Right forelimb (tissue), 1 donor: ENCODE measurements around the gene DOCK9.
A peak's percentile ranks its signal among the peaks of the same experiment; 100 is the strongest.

Experiments used
- DNase-seq: peaks from one replicate; pipeline ENCODE4 v3.0.0-alpha.2; 2018

Gene DOCK9

DNA sequence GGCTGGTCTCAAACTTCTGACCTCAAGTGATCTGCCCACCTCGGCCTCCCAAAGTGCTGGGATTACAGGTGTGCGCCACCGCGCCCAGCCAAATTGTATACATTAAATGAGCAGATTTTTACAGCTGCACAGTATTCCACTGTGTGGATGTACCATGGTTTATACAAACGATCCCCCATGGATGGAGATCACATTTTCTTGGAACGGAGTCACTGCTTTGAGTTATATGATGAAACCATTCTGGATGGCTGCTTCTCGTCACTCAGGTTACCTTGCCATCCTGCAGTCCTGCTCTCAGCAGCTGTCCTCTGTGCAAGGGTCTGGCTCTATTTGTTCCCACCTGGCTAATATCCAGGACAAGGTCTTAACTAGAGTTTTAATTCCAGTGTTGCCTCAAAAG lies 186.3 kb downstream of the DOCK9 start:
- DNase-seq = no peak

DNA sequence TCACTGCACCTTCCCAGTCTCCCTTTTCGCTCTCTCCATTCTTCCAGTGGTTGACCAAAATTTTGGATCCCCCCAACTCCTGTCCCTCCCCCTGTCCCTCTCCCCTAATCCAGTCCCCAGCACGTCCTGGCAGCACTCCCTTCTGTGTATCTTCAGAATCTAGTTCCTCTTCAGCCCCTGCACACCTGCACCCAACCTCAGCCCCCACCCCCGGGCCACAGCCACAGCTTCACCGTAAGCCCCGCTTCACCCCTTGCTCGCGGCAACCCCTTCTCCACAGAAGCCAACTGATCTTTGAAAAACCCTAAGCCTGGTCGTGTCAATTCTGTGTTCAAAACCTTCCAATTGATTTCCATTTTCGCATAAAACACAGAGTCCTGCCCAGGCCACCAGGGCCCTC lies 189.9 kb downstream of the DOCK9 start:
- DNase-seq = no peak

DNA sequence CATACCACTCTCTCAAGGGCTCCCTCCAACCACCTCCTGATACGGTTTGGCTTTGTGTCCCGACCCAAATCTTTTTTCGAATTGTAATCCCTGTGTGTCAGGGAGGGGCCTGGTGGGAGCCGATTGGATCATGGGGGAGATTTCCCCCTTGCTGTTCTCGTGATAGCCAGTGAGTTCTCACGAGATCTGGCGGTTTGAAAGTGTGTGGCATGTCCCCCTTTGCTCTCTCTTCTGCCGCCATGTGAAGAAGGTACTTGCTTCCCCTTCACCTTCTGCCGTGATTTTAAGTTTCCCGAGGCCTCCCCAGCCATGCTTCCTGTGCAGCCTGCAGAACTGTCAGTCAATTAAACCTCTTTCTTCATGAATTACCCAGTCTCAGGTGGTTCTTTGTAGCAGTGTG lies 190.7 kb downstream of the DOCK9 start:
- DNase-seq = no peak

DNA sequence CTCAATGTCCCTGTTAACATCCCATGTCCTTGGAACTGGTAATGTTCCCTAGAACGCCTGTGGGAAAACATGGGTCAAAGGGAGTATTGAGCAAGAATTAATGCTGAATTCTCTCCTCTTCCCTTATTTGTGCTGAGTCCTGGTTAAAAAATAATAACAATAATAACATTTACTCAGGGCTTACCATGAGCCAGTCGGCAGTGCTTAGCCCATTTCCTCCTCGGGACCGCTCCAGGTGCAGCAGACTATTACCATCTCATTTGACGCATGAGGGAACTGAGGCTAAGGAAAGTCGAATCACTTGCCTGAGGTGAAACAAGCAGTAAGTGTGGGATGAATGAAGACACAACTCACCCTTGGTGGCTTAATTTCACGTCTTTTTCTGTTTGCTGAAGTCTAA lies 191.8 kb downstream of the DOCK9 start:
- DNase-seq = no peak

GRCh38 chr13:98785405-98785804 lies 192.5 kb downstream of the DOCK9 start:
- DNase-seq = peak; percentile 29

- peak; percentile 3 for DNase-seq
These were observed 193.2 kb downstream of the DOCK9 start for GRCh38 chr13:98784666-98785065.

DNA sequence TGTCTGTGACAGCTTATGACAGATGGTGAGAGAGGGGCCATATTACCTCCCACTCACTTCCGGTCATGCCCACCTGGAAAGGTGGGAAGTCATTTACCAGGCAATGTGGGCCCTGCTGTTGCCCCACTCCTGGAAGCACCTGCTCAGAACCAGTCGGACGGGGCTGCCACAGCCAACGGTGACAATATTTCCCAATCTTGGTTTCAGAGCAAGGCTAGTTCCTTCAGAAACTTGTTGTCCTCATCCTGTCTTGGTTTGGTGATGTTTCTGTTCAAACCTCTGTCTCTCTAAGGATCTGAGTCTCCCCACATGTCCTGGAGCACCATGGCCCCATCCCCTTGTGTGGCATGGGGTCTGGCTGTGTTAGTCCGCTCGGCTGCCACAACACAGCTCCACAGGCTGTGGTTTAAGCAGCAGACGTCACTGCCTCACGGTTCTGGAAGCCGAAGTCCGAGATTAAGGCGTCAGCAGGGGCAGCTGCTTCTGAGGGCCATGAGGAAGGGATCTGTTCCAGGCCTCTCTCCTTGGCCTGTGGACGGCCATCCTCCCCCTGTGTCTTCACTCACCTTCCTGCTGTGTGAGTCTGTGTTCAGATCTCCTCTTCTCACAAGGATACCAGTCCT lies 193.9 kb downstream of the DOCK9 start:
- DNase-seq = no peak

GRCh38 chr13:98782654-98783053 lies 195.2 kb downstream of the DOCK9 start:
- DNase-seq = no peak

GRCh38 chr13:98781905-98782304 lies 196.0 kb downstream of the DOCK9 start:
- no peak for DNase-seq

DNA sequence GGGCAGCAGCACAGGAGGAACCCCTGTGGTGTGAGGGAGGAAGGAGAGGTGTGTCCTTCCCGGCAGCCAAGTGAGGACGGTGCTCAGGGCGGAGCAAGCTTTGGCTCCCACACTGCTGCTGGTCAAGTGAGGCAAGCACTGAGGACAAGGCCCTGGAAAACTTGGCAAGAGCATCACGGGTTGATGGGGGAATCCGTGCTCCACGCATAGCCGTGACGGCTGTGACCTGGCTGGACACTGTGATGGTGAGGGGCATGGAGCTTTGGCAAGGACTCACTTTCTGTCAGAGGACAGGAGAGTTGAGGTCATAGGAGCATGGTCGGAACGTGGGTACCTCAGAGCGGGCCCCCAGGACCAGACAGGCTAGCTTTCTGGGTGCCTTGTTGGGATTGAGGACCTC lies 196.4 kb downstream of the DOCK9 start:
- DNase-seq = no peak

- no peak for DNase-seq
These were observed 196.8 kb downstream of the DOCK9 start for GRCh38 chr13:98781045-98781444.

GRCh38 chr13:98780451-98780850 lies 197.4 kb downstream of the DOCK9 start:
- no peak for DNase-seq

DNA sequence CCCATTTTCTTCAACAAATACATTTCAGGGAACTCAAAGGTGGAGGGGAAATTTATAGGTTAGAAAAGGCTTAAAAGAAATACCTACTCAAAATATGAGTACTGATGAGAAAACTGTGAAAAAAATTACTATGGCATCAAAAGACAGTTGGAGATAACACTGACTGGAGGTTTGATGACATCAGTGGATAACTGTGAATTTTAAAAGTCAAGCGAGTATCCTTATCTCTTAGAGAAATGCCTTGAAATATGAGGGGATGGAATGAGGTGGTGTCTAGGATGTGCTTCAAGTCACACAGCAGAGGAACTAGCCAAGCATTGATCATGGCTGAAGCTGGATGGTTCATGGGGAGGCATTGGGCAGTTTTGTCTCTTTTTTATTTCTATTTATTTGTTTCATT lies 198.2 kb downstream of the DOCK9 start:
- DNase-seq = no peak

DNA sequence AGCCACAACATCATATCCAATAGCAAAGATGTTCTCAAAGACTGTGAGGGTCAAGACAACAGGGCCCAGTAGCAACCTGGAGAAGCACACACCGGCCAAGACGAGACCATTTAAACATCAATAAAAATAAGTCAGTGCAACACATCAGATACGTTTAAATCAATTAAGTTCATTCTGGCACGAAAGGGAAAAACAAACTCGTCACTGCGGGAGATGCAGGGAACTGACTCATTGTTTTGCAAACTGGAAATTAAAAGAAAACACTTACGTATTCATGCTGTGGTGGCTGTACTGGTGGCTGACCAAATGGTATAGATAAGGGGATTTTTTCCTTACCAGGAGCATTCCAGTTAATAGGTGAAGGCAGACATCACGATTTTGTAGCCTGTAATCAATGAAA lies 199.1 kb downstream of the DOCK9 start:
- DNase-seq = no peak

DNA sequence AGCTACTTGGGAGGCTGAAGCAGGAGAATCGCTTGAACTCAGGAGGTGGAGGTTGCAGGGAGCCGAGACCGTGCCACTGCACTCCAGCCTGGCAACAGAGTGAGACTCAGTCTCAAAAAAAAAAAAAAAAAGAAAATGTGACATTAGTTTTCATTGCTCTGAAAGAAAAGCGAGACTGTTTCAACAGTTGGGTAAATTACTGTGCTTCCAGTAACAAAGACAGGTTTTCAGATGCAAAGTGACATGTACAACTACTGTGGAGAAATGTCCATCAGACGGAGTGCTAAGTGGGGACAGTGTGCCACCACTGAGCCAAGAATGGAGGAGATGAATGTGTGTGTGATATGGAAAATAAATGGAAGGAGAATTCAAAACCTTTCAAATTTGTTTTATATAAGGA lies 201.2 kb downstream of the DOCK9 start:
- DNase-seq = no peak

- DNase-seq = no peak
These were observed 201.8 kb downstream of the DOCK9 start for GRCh38 chr13:98775844-98776598.

DNA sequence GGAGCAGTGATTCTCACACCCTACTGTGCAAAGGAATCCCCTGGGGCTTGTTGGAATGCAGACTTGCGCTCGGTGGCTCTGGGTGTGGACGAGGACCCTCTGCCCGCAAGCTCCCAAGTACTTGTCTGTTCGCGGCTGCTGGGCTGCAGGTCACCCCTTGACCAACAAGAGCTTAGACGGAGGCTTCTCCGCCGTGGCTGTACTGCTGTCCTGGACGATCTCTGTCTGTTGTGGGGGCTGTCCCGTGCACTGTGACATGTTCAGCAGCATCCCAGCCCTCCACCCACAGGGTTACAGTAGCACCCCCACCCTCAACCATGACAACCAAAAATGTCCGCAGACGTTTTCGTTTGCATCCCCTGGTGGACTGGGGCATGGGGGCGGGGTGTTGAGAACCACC lies 202.5 kb downstream of the DOCK9 start:
- DNase-seq = no peak

DNA sequence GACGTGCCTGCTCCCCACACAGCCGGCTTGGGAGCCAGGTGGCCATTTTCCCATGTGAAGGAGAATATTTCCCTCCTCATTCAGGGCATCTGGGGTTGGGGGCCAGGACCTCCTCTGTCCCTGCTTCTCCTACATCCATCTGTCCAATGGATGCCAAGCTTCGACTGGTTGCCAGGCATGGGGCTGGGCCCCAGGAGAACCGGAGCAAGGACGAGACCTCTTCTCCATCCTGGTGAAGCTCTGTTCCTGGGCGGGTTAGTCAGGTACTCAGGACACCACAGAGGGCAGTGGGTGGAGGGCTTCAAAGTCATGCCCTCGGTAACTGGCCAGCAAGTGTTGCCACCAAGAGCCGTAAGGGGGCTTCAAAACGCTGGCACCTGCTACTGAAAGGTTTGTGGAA lies 203.1 kb downstream of the DOCK9 start:
- no peak for DNase-seq

DNA sequence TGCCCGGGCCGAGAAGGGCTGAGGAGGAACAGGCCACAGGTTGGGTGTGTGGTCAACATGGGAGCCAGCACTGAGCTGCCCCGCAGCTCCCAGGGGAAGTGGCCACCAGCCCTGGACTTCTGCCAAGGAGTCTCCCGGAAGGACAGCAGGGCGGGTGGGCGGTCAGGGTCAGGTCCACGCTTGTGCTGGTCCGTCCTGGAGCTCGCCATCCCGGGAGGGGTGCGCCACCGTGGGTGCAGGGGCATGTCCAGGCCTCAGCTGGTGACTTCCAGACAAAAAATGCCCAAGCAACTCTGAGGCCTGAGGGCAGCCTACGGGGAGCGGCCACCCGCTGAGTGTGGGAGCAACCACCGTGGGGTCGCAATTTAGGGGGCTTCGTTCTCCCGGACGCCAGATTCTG lies 203.9 kb downstream of the DOCK9 start:
- DNase-seq = no peak

DNA sequence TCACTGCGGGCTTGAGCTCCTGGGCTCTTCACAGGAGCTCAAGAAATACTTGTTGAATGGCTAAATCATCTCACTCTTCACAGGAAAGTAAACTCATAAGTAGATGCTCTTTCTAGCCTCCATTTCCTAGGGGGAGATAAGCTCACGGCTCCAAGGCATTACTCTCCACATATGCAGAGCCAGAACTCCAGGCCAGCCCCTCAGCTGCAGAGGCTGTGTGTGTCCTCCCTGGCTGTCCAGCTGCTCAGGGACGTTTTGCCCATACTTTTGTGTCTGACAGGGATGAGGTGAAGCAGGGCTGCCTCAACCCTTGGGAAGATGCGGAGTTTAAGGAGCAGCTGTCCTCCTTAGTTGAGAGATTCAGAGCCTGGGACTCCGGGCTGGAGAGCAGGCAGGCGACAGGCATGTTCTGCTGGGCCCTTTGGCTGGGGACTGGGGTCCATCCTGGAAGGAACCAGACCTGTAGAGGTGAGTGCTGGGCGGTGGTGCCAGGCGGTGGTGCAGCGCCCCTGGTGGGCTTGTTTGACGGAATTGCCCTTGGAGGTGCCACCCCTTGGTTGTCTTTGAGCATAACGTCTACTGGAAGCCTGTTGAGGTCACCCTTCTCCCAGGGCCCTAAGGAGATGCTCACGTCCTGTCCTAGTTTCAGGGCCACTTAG lies 204.9 kb downstream of the DOCK9 start:
- DNase-seq = no peak

DNA sequence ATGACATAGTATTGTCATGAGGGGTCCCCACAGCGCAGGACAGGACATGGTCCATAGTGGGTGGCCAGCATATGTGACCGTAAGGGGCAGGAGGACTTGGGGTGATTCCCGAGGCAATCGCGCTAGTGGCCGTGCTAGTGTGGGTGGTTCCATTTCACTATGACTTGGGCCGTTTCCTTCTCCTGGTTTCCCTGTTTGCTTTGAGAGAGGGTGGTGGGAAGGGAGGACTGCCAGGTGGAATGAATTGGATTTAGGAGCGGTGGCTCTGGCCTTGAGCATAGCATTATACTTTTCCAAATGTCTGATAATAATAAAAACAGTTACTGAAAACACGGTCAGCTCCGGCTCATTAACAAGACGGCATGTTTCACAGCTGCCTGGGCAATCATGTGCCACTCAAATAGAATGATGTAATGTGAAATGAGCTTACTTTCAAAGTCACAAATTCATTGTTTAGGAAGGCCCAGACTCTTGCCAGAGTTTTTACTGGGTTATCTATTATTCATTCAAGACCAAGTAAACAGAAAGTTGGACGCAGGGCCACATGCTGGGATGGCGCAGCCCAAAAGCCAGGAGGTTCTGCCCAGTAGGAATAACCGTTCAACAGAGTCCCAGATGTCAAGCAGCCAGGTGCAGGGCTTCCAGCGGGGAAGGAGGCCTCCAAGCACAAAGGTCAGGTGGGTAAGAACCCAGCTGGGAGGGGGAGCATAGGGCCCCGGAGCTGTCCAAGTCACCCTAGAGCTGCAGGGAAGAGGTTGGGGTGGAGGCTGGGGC lies 205.8 kb downstream of the DOCK9 start:
- DNase-seq = no peak

DNA sequence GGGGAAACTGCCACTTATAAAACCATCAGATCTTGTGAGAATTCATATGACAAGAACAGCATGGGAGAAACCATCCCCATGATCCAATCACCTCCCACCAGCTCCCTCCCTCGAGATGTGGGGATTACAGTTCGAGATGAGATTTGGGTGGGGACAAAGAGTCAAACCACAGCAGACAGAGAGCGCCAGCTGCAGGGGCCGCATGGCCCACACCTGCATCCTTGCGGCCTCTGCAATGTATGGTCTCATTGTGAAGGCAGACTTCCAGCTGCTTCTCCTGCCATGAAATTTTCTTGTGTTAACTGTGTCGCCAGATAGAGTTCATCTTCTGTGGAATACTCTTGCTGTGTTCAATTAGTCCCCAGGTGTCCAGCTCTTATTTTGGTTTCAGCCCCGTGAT lies 208.1 kb downstream of the DOCK9 start:
- no peak for DNase-seq

- DNase-seq = no peak
These were observed 209.3 kb downstream of the DOCK9 start for GRCh38 chr13:98768522-98768921.

GRCh38 chr13:98766697-98767096 lies 211.2 kb downstream of the DOCK9 start:
- no peak for DNase-seq
